Testis (tissue), 2 donors: ENCODE measurements around the gene SHLD1.

Experiments used
- CTCF ChIP-seq, 3 experiments: fragments of 450-650 bp in 2 of 3; fragments of 200-600 bp in 1 of 3; sonication (generic) in 1 of 3; IDR thresholded peaks; one replicate each; pipeline ENCODE4 v1.5.1; 2016 to 2019; ENCODE audit warnings: antibody characterized with exemption in 3 of 3, mild to moderate bottlenecking in 2 of 3, moderate library complexity in 1 of 3
- POLR2A ChIP-seq: fragments of 450-650 bp; IDR thresholded peaks from one replicate; pipeline ENCODE4 v1.6.1; 2017; ENCODE audit warnings: antibody characterized with exemption, mild to moderate bottlenecking, moderate library complexity

DNA sequence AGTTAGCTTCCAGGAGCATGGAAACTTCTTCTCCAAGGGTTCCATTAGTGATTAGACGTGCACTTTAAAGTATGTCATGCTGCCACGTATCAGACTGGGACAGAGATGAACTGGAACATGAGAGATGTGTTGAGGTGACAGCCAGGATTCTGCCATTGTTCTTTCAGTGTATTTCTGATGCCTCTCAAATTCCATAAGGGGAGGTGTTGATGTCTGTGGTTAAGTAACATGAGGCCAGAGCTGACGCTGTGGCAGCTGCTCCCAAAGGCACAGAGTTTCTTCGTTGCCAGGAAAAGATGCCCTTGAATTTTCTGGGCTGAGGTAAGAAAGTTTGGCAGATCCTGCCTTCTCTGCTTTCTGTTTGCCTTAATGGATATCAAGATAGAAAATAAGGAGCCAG is 136.6 kb downstream of the SHLD1 start:
- TF ChIP-seq POLR2A (no peak), CTCF (IDR thresholded peaks at IDR 0.05) (no peak)
